HEK293 (cell line): ENCODE data around the gene TAGLN2.

Source experiments
- ELK4 ChIP-seq: IDR thresholded peaks from 2 replicates; pipeline ENCODE4 v1.6.1; 2011; ENCODE audit warnings: mild to moderate bottlenecking, low read depth, low read length, borderline replicate concordance
- GFI1B ChIP-seq: fragments of 450-650 bp; formaldehyde crosslinking; IDR thresholded peaks from 2 replicates; pipeline ENCODE4 v1.5.1; 2016; ENCODE audit warnings: missing biosample characterization, missing genetic modification characterization
- GLI2 ChIP-seq: fragments of 450-650 bp; formaldehyde crosslinking; IDR thresholded peaks from 2 replicates; pipeline ENCODE4; 2017; ENCODE audit warnings: missing biosample characterization, missing genetic modification characterization, low read depth, borderline replicate concordance
- IKZF3 ChIP-seq: fragments of 450-650 bp; IDR thresholded peaks from 2 replicates; pipeline ENCODE4 v1.5.0; 2018; ENCODE audit warnings: missing biosample characterization, mild to moderate bottlenecking, missing genetic modification characterization, moderate library complexity
- KLF16 ChIP-seq: fragments of 450-650 bp; formaldehyde crosslinking; IDR thresholded peaks from 2 replicates; pipeline ENCODE4 v1.5.1; 2017; ENCODE audit warnings: missing biosample characterization, missing genetic modification characterization
- KLF7 ChIP-seq: fragments of 450-650 bp; formaldehyde crosslinking; IDR thresholded peaks from 2 replicates; pipeline ENCODE4 v1.5.1; 2016; ENCODE audit warnings: missing biosample characterization, missing genetic modification characterization, borderline replicate concordance
- PRDM10 ChIP-seq: fragments of 450-650 bp; formaldehyde crosslinking; IDR thresholded peaks from 2 replicates; pipeline ENCODE4 v1.5.1; 2016; ENCODE audit warnings: missing biosample characterization, missing genetic modification characterization
- SALL2 ChIP-seq: fragments of 450-650 bp; formaldehyde crosslinking; IDR thresholded peaks from 2 replicates; pipeline ENCODE4 v1.5.0; 2017; ENCODE audit warnings: missing biosample characterization, mild to moderate bottlenecking, missing genetic modification characterization, borderline replicate concordance
- TCF7L2 ChIP-seq: IDR thresholded peaks from 2 replicates; pipeline ENCODE4 v1.6.1; 2011; ENCODE audit warnings: low read depth, mild to moderate bottlenecking, inconsistent platforms, low read length, moderate library complexity, borderline replicate concordance
- YY1 ChIP-seq: fragments of 450-650 bp; formaldehyde crosslinking; IDR thresholded peaks from 2 replicates; pipeline ENCODE4 v1.5.1; 2018; ENCODE audit warnings: missing biosample characterization, missing genetic modification characterization
- ZBTB20 ChIP-seq: fragments of 450-650 bp; formaldehyde crosslinking; IDR thresholded peaks from 2 replicates; pipeline ENCODE4 v1.5.1; 2016; ENCODE audit warnings: missing biosample characterization, missing genetic modification characterization
- ZBTB21 ChIP-seq: fragments of 450-650 bp; formaldehyde crosslinking; IDR thresholded peaks from 2 replicates; pipeline ENCODE4 v1.5.1; 2017; ENCODE audit warnings: missing biosample characterization, missing genetic modification characterization
- ZBTB7A ChIP-seq: fragments of 450-650 bp; formaldehyde crosslinking; IDR thresholded peaks from 2 replicates; pipeline ENCODE4 v1.5.1; 2016; ENCODE audit warnings: low read depth, missing biosample characterization, missing genetic modification characterization
- ZFHX2 ChIP-seq: fragments of 450-650 bp; formaldehyde crosslinking; conservative IDR thresholded peaks from 2 replicates; pipeline ENCODE4 v1.5.1; 2016; ENCODE audit warnings: missing biosample characterization, missing genetic modification characterization
- ZFP69B ChIP-seq: fragments of 450-650 bp; formaldehyde crosslinking; IDR thresholded peaks from 2 replicates; pipeline ENCODE4 v1.5.1; 2016; ENCODE audit warnings: missing biosample characterization, missing genetic modification characterization
- ZNF148 ChIP-seq: fragments of 450-650 bp; formaldehyde crosslinking; IDR thresholded peaks from 2 replicates; pipeline ENCODE4 v1.5.0; 2017; ENCODE audit warnings: missing biosample characterization, missing genetic modification characterization, borderline replicate concordance
- ZNF280D ChIP-seq: fragments of 450-650 bp; formaldehyde crosslinking; IDR thresholded peaks from 2 replicates; pipeline ENCODE4 v1.5.1; 2016; ENCODE audit warnings: missing biosample characterization, missing genetic modification characterization
- ZNF391 ChIP-seq: fragments of 450-650 bp; formaldehyde crosslinking; IDR thresholded peaks from 2 replicates; pipeline ENCODE4 v1.5.1; 2016; ENCODE audit warnings: low read depth, missing biosample characterization, missing genetic modification characterization, borderline replicate concordance
- ZNF530 ChIP-seq: fragments of 450-650 bp; formaldehyde crosslinking; IDR thresholded peaks from 2 replicates; pipeline ENCODE4 v1.5.1; 2016; ENCODE audit warnings: low read depth, missing biosample characterization, missing genetic modification characterization
- ZNF585B ChIP-seq: fragments of 450-650 bp; formaldehyde crosslinking; IDR thresholded peaks from 2 replicates; pipeline ENCODE4 v1.5.1; 2016; ENCODE audit warnings: missing biosample characterization, missing genetic modification characterization
- ZSCAN18 ChIP-seq: fragments of 450-650 bp; formaldehyde crosslinking; IDR thresholded peaks from 2 replicates; pipeline ENCODE4 v1.5.1; 2016; ENCODE audit warnings: missing biosample characterization, missing genetic modification characterization
- ZXDB ChIP-seq: fragments of 450-650 bp; formaldehyde crosslinking; IDR thresholded peaks from 2 replicates; pipeline ENCODE4 v1.5.1; 2016; ENCODE audit warnings: missing biosample characterization, missing genetic modification characterization
- TF ChIP-seq, protein P1 (sequence below): fragments of 450-650 bp; formaldehyde crosslinking; IDR thresholded peaks from 2 replicates; pipeline ENCODE4 v1.5.1; 2016; ENCODE audit warnings: missing biosample characterization, missing genetic modification characterization

Gene TAGLN2

DNA sequence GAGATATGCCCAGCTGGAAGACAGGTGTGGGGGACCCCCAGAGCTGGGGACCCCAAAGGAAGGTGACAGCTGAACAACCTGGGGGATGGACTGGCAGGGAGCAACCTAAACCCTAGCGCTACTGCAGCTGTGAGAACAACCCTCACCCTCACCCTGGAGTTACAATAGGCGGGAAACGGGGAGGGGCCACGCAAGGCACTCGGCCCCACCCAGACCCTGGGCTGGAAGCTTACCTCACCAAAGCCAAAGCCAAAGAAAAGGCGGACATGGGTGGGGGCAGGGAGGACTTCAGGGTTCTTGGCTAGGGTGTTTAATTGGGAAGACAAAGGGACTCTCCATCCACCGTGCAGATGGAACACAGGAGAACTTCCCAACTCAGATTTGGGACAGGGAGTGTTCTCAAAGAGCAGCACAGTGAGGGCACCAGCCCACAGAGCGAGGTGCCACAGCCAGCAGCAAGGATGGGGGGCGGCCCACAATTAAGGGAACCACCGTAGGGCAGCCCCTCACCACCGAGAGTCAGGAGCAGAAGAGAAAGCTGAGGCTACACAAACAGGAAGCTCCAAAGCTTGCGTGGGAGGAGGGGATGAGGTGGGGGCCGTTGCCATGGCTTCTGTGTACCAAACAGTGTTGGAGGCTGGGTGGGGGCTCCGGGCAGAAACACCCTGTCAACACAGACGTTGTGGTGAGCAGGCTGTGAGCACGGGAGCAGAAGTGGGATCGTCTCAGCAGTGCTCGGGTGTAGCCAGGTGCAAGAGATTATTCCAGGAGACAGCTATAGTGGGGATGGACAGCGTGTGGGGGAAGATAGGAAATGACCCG lies 1.9 kb downstream of the TAGLN2 start (continued):
- TF ChIP-seq, protein P1, sequence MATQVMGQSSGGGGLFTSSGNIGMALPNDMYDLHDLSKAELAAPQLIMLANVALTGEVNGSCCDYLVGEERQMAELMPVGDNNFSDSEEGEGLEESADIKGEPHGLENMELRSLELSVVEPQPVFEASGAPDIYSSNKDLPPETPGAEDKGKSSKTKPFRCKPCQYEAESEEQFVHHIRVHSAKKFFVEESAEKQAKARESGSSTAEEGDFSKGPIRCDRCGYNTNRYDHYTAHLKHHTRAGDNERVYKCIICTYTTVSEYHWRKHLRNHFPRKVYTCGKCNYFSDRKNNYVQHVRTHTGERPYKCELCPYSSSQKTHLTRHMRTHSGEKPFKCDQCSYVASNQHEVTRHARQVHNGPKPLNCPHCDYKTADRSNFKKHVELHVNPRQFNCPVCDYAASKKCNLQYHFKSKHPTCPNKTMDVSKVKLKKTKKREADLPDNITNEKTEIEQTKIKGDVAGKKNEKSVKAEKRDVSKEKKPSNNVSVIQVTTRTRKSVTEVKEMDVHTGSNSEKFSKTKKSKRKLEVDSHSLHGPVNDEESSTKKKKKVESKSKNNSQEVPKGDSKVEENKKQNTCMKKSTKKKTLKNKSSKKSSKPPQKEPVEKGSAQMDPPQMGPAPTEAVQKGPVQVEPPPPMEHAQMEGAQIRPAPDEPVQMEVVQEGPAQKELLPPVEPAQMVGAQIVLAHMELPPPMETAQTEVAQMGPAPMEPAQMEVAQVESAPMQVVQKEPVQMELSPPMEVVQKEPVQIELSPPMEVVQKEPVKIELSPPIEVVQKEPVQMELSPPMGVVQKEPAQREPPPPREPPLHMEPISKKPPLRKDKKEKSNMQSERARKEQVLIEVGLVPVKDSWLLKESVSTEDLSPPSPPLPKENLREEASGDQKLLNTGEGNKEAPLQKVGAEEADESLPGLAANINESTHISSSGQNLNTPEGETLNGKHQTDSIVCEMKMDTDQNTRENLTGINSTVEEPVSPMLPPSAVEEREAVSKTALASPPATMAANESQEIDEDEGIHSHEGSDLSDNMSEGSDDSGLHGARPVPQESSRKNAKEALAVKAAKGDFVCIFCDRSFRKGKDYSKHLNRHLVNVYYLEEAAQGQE (tag by site-specific recombination) = peak; percentile 17; the same call in 1 of the 2 replicates
- TF ChIP-seq IKZF3 (tag by site-specific recombination) = peak; percentile 79
- peak; percentile 43; the same call in 1 of the 2 replicates for TF ChIP-seq KLF7 (tag by site-specific recombination)
- no peak for TF ChIP-seq TCF7L2
- TF ChIP-seq ZBTB7A (tag by site-specific recombination) = no peak
- no peak for TF ChIP-seq ZNF585B
- TF ChIP-seq ZBTB21 (tag by site-specific recombination) = no peak
- TF ChIP-seq ZNF280D = no peak
- TF ChIP-seq KLF16 (tag by site-specific recombination) = no peak; the same call in 1 of the 2 replicates
- TF ChIP-seq ZNF530 (tag by site-specific recombination) = no peak
- TF ChIP-seq ZFP69B = 0 out of 2 replicates have a peak, but pooled peaks have one; percentile 26
- peak; percentile 26; the same call in 1 of the 2 replicates for TF ChIP-seq PRDM10 (tag by site-specific recombination)
- TF ChIP-seq GLI2 (tag by site-specific recombination) = no peak
- TF ChIP-seq SALL2 (tag by site-specific recombination) = no peak
- no peak for TF ChIP-seq ZSCAN18 (tag by site-specific recombination)
- no peak for TF ChIP-seq YY1 (tag by site-specific recombination)
- no peak for TF ChIP-seq ZNF391
- no peak for TF ChIP-seq GFI1B (tag by site-specific recombination)
- peak; percentile 59; the same call in 1 of the 2 replicates for TF ChIP-seq ZXDB
- TF ChIP-seq ELK4 = no peak
- TF ChIP-seq ZNF148 (tag by site-specific recombination) = no peak
- TF ChIP-seq ZFHX2 (tag by site-specific recombination) = peak; percentile 91
- TF ChIP-seq ZBTB20 (tag by site-specific recombination) = peak; percentile 38; the same call in 1 of the 2 replicates
